Liver (tissue), 3 donors: ENCODE data around the gene HDDC3.

ENCODE experiments used
- EGR1 ChIP-seq, 2 donors: IDR thresholded peaks; 2 replicates each; pipeline ENCODE4 v1.6.1; 2016 to 2018; ENCODE audit warnings: antibody characterized with exemption in 2 of 2, low read depth in 2 of 2
- HNF4G ChIP-seq: IDR thresholded peaks from 2 replicates; pipeline ENCODE4 v1.6.1; 2016; ENCODE audit warnings: antibody characterized with exemption
- SP1 ChIP-seq: IDR thresholded peaks from 2 replicates; pipeline ENCODE4 v1.6.1; 2018; ENCODE audit warnings: antibody characterized with exemption, mild to moderate bottlenecking
- TAF1 ChIP-seq: conservative IDR thresholded peaks from 2 replicates; pipeline ENCODE4 v1.6.1; 2016; ENCODE audit warnings: antibody characterized with exemption, mild to moderate bottlenecking
- TF ChIP-seq, protein P1 (sequence below): IDR thresholded peaks from 2 replicates; pipeline ENCODE4 v1.6.1; 2016; ENCODE audit warnings: antibody characterized with exemption, mild to moderate bottlenecking
- TF ChIP-seq, protein P2 (sequence below): fragments of 150-350 bp; IDR thresholded peaks from 2 replicates; pipeline ENCODE4 v1.5.1; 2017; ENCODE audit warnings: improper control_type of control experiment, low read depth, low read length; ENCODE audit not compliant: missing input control
- TF ChIP-seq, protein P3 (sequence below): IDR thresholded peaks from 2 replicates; pipeline ENCODE4 v1.6.1; 2016; ENCODE audit warnings: antibody characterized with exemption
- donor health status: healthy.
- donor health status: healthy.

DNA sequence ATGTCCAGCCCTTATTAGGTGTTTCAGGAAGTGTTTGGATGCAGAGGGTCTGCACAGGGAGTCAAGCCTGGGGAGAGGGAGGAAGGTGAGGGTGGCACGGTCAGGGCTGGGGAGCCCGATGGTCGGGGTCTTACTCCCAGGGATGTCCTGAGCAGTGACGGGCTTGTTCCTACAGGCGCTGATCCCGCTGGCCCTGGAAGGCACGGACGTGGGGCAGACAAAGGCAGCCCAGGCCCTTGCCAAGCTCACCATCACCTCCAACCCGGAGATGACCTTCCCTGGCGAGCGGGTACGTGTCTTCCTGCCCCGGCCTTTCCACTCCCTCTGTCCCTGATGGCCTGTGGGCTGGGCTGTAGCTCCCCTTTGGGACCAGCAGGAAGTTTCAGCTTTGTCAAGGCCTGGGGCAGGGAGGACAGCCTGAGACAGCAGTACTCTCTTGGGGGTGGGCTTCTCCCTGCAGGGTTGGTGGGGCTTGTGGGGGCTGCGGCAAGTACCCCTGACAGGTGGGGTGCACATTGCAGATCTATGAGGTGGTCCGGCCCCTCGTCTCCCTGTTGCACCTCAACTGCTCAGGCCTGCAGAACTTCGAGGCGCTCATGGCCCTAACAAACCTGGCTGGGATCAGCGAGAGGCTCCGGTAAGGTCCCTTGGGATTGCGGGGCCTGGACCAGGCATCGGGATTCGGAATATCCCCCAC lies 17.8 kb upstream of the HDDC3 start:
- TF ChIP-seq, protein P1, sequence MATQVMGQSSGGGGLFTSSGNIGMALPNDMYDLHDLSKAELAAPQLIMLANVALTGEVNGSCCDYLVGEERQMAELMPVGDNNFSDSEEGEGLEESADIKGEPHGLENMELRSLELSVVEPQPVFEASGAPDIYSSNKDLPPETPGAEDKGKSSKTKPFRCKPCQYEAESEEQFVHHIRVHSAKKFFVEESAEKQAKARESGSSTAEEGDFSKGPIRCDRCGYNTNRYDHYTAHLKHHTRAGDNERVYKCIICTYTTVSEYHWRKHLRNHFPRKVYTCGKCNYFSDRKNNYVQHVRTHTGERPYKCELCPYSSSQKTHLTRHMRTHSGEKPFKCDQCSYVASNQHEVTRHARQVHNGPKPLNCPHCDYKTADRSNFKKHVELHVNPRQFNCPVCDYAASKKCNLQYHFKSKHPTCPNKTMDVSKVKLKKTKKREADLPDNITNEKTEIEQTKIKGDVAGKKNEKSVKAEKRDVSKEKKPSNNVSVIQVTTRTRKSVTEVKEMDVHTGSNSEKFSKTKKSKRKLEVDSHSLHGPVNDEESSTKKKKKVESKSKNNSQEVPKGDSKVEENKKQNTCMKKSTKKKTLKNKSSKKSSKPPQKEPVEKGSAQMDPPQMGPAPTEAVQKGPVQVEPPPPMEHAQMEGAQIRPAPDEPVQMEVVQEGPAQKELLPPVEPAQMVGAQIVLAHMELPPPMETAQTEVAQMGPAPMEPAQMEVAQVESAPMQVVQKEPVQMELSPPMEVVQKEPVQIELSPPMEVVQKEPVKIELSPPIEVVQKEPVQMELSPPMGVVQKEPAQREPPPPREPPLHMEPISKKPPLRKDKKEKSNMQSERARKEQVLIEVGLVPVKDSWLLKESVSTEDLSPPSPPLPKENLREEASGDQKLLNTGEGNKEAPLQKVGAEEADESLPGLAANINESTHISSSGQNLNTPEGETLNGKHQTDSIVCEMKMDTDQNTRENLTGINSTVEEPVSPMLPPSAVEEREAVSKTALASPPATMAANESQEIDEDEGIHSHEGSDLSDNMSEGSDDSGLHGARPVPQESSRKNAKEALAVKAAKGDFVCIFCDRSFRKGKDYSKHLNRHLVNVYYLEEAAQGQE, result no peak
- TF ChIP-seq, protein P2, sequence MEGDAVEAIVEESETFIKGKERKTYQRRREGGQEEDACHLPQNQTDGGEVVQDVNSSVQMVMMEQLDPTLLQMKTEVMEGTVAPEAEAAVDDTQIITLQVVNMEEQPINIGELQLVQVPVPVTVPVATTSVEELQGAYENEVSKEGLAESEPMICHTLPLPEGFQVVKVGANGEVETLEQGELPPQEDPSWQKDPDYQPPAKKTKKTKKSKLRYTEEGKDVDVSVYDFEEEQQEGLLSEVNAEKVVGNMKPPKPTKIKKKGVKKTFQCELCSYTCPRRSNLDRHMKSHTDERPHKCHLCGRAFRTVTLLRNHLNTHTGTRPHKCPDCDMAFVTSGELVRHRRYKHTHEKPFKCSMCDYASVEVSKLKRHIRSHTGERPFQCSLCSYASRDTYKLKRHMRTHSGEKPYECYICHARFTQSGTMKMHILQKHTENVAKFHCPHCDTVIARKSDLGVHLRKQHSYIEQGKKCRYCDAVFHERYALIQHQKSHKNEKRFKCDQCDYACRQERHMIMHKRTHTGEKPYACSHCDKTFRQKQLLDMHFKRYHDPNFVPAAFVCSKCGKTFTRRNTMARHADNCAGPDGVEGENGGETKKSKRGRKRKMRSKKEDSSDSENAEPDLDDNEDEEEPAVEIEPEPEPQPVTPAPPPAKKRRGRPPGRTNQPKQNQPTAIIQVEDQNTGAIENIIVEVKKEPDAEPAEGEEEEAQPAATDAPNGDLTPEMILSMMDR, result no peak
- TF ChIP-seq SP1 (no peak), HNF4G (no peak), EGR1 (IDR thresholded peaks at IDR 0.05; ENCODE audit: low read depth in 2 of 2) (no peak), TAF1 (no peak)
- TF ChIP-seq, protein P3, sequence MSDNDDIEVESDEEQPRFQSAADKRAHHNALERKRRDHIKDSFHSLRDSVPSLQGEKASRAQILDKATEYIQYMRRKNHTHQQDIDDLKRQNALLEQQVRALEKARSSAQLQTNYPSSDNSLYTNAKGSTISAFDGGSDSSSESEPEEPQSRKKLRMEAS, result no peak
